ENCODE data around the gene SPRED1.
A peak's percentile ranks its signal among the peaks of the same experiment; 100 is the strongest.

SPRED1 gene

DNA sequence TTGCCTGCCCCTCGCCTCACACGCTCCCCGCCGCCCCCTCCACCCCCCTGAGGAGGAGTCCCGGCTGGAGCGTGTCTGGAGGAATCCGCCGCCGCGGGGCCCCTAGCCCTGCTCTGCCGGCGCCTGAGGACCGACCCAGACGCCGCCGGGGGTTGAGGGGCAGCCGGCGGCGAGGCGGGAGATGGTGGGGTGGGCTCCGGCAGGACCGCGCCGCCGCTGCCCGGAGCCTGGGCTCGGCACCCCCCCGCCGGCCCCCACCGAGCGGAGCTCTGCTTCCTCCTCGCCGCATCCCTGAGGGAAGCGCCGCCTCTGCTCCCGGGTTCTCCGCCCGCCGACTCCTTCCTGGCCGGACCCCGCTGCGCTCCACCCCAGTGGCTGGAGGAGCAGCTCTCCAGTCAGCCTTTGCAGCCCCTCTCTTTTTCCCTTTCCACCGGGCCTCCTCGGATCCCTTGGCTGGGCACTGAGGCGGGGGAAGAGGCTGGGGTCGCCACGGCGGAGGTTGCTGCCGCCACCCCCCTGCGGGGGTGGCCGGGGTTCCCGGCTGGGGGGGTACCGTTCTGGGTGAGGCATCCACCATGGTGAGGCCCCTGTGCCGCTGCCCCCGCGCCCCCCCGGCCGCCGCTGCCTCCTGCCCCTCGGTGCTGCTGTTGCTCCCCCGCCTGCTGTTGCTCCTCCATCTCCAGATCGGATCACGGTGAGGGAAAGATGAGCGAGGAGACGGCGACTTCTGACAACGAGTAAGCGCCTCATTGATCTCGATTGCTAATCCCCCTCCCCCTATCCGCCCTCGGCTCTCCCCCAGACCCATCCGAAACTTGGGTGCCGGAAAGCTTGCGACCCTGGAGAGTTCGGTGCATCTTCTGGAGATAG lies at the start of gene SPRED1:
TSS of gene SPRED1 (plus strand) at position 356 of the 870 bp plus-strand sequence. CDS start at position 706, 350 bp downstream.
- H3K27ac ChIP-seq (ENCODE audit: low read length): peak within 1 kb of the TSS; percentile 77
- H3K36me3 ChIP-seq (ENCODE audit: control insufficient read depth in 2 of 2, insufficient read depth in 2 of 2, low read length in 2 of 2): no peaks in the 10 kb centered on the region
- H3K9ac ChIP-seq (ENCODE audit: low read length in 2 of 2): peak within 1 kb of the TSS; percentile 58 to 60
- peak within 1 kb of the TSS; percentile 84 for H3K4me3 ChIP-seq (ENCODE audit: low read length in 2 of 2)
- H3K4me1 ChIP-seq (ENCODE audit: control insufficient read depth, insufficient read depth, low read length): no peaks in the 10 kb centered on the region
- no peaks in the 10 kb centered on the region for H3K27me3 ChIP-seq (ENCODE audit: control insufficient read depth in 1 of 2, insufficient read depth in 2 of 2, low read length in 2 of 2)
- no peaks in the 10 kb centered on the region for H3K9me3 ChIP-seq (ENCODE audit: control insufficient read depth in 2 of 2, low read length in 2 of 2)

- Histone ChIP-seq H3K36me3 (ENCODE audit: control insufficient read depth in 2 of 2, insufficient read depth in 2 of 2, low read length in 2 of 2) (no peaks in the 10 kb centered on the region), H3K27ac (ENCODE audit: low read length) (no peak overlapping the region), H3K9ac (ENCODE audit: low read length in 2 of 2) (no peak overlapping the region), H3K4me1 (ENCODE audit: control insufficient read depth, insufficient read depth, low read length) (no peaks in the 10 kb centered on the region), H3K4me3 (ENCODE audit: low read length in 2 of 2) (no peak overlapping the region), H3K27me3 (ENCODE audit: control insufficient read depth in 1 of 2, insufficient read depth in 2 of 2, low read length in 2 of 2) (no peaks in the 10 kb centered on the region), H3K9me3 (ENCODE audit: control insufficient read depth in 2 of 2, low read length in 2 of 2) (no peaks in the 10 kb centered on the region)
Observed at GRCh38 chr15:38205526-38206272, 46.9 kb upstream of the SPRED1 start.

GRCh38 chr15:38207621-38208020 lies 45.0 kb upstream of the SPRED1 start:
- Histone ChIP-seq H3K9ac (ENCODE audit: low read length in 2 of 2) (no peak overlapping the region), H3K4me3 (ENCODE audit: low read length in 2 of 2) (no peak overlapping the region), H3K9me3 (ENCODE audit: control insufficient read depth in 2 of 2, low read length in 2 of 2) (no peaks in the 10 kb centered on the region), H3K27me3 (ENCODE audit: control insufficient read depth in 1 of 2, insufficient read depth in 2 of 2, low read length in 2 of 2) (no peaks in the 10 kb centered on the region), H3K27ac (ENCODE audit: low read length) (no peak overlapping the region), H3K36me3 (ENCODE audit: control insufficient read depth in 2 of 2, insufficient read depth in 2 of 2, low read length in 2 of 2) (no peaks in the 10 kb centered on the region), H3K4me1 (ENCODE audit: control insufficient read depth, insufficient read depth, low read length) (no peaks in the 10 kb centered on the region)

DNA sequence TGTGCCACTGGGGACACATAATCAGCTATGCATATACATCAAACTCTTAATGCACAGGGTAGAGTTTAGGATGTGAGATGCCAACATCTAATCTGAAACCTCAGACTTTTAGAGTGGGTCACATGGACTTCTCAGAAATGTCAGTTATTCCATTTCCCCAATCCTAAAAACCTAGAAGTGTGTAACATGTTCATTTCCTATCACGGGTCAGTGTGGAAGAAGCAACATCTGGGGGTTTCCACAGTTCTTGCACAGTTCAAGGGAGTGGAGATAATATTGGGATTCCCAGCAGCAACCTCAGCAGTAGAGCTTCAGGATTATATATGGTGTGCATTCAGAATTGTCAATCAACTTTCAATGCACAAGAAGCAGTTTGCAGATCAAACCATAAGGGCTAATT lies 44.4 kb upstream of the SPRED1 start:
- Histone ChIP-seq H3K27ac (ENCODE audit: low read length) (no peak overlapping the region), H3K9ac (ENCODE audit: low read length in 2 of 2) (no peak overlapping the region), H3K27me3 (ENCODE audit: control insufficient read depth in 1 of 2, insufficient read depth in 2 of 2, low read length in 2 of 2) (no peaks in the 10 kb centered on the region), H3K9me3 (ENCODE audit: control insufficient read depth in 2 of 2, low read length in 2 of 2) (no peaks in the 10 kb centered on the region), H3K4me1 (ENCODE audit: control insufficient read depth, insufficient read depth, low read length) (no peaks in the 10 kb centered on the region), H3K36me3 (ENCODE audit: control insufficient read depth in 2 of 2, insufficient read depth in 2 of 2, low read length in 2 of 2) (no peaks in the 10 kb centered on the region), H3K4me3 (ENCODE audit: low read length in 2 of 2) (no peak overlapping the region)

GRCh38 chr15:38208779-38209178 lies 43.9 kb upstream of the SPRED1 start:
- Histone ChIP-seq H3K27me3 (ENCODE audit: control insufficient read depth in 1 of 2, insufficient read depth in 2 of 2, low read length in 2 of 2) (no peaks in the 10 kb centered on the region), H3K9ac (ENCODE audit: low read length in 2 of 2) (no peak overlapping the region), H3K4me3 (ENCODE audit: low read length in 2 of 2) (no peak overlapping the region), H3K4me1 (ENCODE audit: control insufficient read depth, insufficient read depth, low read length) (no peaks in the 10 kb centered on the region), H3K27ac (ENCODE audit: low read length) (no peak overlapping the region), H3K36me3 (ENCODE audit: control insufficient read depth in 2 of 2, insufficient read depth in 2 of 2, low read length in 2 of 2) (no peaks in the 10 kb centered on the region), H3K9me3 (ENCODE audit: control insufficient read depth in 2 of 2, low read length in 2 of 2) (no peaks in the 10 kb centered on the region)

DNA sequence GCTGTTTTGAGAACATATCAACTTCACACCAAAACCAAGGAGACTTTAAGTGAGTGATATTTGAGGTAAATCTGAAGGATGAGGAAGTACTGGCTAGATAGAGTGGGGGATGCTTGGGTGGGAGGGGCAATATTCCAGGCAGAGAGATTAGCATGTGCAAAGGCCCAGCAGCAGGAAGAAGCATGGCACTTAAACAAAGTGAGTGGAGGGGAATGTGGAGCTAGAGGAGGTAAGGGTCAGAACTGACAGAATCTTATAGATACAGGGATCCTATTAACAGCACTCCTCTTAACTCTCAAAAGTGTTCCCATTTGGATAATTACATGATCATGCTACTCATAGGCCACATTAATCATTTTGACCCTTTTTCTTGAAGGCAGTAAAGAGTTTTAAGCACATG lies 41.4 kb upstream of the SPRED1 start:
- Histone ChIP-seq H3K27ac (ENCODE audit: low read length) (no peak overlapping the region), H3K36me3 (ENCODE audit: control insufficient read depth in 2 of 2, insufficient read depth in 2 of 2, low read length in 2 of 2) (no peaks in the 10 kb centered on the region), H3K9me3 (ENCODE audit: control insufficient read depth in 2 of 2, low read length in 2 of 2) (no peaks in the 10 kb centered on the region), H3K4me3 (ENCODE audit: low read length in 2 of 2) (no peak overlapping the region), H3K27me3 (ENCODE audit: control insufficient read depth in 1 of 2, insufficient read depth in 2 of 2, low read length in 2 of 2) (no peaks in the 10 kb centered on the region), H3K9ac (ENCODE audit: low read length in 2 of 2) (no peak overlapping the region), H3K4me1 (ENCODE audit: control insufficient read depth, insufficient read depth, low read length) (no peaks in the 10 kb centered on the region)

DNA sequence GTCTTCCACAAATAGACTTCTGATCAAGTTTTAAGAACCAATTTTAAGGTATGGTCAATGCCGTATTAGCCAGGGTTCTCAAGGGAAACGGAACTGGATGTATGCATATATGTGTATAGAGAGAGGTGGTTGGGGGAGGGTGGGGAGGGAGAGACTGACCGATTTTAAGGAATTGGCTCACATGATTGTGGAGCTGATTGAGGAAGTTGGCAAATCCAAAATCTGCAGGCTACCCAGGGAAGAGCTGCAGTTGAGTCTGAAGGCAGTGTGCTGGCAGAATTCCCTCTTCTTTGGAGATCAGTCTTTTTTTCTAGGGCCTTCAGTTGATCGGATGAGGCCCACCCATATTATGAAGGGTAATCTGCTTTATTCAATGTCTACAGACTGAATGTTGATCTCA lies 40.8 kb upstream of the SPRED1 start:
- H3K27ac ChIP-seq (ENCODE audit: low read length): no peak overlapping the region
- H3K9ac ChIP-seq (ENCODE audit: low read length in 2 of 2): no peak overlapping the region

DNA sequence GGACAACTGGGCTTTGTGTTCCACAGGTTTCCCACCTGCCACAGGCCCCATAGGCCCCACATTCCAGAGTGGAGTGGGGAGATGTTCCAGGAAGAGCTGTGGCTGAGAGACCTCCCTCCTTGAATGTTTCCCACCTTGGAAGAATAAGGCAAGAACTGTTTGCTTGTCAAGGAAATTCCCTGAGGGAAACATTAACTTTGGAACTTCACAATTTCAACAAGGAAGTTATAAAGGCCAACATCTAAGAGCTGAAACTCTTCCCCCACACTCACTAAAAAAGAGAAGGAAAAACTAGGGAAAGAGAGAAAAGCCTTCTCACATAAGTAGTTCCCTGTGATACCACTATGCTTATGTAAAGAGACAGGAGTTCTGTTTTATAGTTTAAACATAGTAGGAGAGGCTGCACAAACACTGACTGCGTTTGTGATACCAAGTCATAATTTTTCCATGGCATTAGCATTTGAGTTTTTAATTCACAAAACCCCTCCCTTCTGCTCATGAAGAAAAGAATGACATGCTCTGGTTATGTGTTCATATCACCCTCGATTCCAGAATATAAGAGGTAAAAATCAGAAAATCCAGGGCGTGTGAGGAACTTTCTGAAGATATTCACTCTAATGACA lies 39.8 kb upstream of the SPRED1 start:
- no peaks in the 10 kb centered on the region for H3K36me3 ChIP-seq (ENCODE audit: control insufficient read depth in 2 of 2, insufficient read depth in 2 of 2, low read length in 2 of 2)
- no peaks in the 10 kb centered on the region for H3K27me3 ChIP-seq (ENCODE audit: control insufficient read depth in 1 of 2, insufficient read depth in 2 of 2, low read length in 2 of 2)
- no peak overlapping the region for H3K4me3 ChIP-seq (ENCODE audit: low read length in 2 of 2)
- peaks cover 2% of the 10 kb centered on the region for H3K4me1 ChIP-seq (ENCODE audit: control insufficient read depth, insufficient read depth, low read length)
- no peak overlapping the region for H3K9ac ChIP-seq (ENCODE audit: low read length in 2 of 2)
- H3K27ac ChIP-seq (ENCODE audit: low read length): no peak overlapping the region
- no peaks in the 10 kb centered on the region for H3K9me3 ChIP-seq (ENCODE audit: control insufficient read depth in 2 of 2, low read length in 2 of 2)

More for the DNA sequence above, 40.8 kb upstream of the SPRED1 start:
- no peak overlapping the region for H3K4me3 ChIP-seq (ENCODE audit: low read length in 2 of 2)
- no peaks in the 10 kb centered on the region for H3K4me1 ChIP-seq (ENCODE audit: control insufficient read depth, insufficient read depth, low read length)
- no peaks in the 10 kb centered on the region for H3K9me3 ChIP-seq (ENCODE audit: control insufficient read depth in 2 of 2, low read length in 2 of 2)
- no peaks in the 10 kb centered on the region for H3K36me3 ChIP-seq (ENCODE audit: control insufficient read depth in 2 of 2, insufficient read depth in 2 of 2, low read length in 2 of 2)
- H3K27me3 ChIP-seq (ENCODE audit: control insufficient read depth in 1 of 2, insufficient read depth in 2 of 2, low read length in 2 of 2): no peaks in the 10 kb centered on the region

- H3K27me3 ChIP-seq (ENCODE audit: control insufficient read depth in 1 of 2, insufficient read depth in 2 of 2, low read length in 2 of 2): no peaks in the 10 kb centered on the region
- no peak overlapping the region for H3K9ac ChIP-seq (ENCODE audit: low read length in 2 of 2)
- H3K27ac ChIP-seq (ENCODE audit: low read length): no peak overlapping the region
- no peak overlapping the region for H3K4me3 ChIP-seq (ENCODE audit: low read length in 2 of 2)
- no peaks in the 10 kb centered on the region for H3K36me3 ChIP-seq (ENCODE audit: control insufficient read depth in 2 of 2, insufficient read depth in 2 of 2, low read length in 2 of 2)
- peaks cover 3% of the 10 kb centered on the region for H3K4me1 ChIP-seq (ENCODE audit: control insufficient read depth, insufficient read depth, low read length)
- no peaks in the 10 kb centered on the region for H3K9me3 ChIP-seq (ENCODE audit: control insufficient read depth in 2 of 2, low read length in 2 of 2)
Observed at GRCh38 chr15:38213356-38213755, 39.3 kb upstream of the SPRED1 start.

DNA sequence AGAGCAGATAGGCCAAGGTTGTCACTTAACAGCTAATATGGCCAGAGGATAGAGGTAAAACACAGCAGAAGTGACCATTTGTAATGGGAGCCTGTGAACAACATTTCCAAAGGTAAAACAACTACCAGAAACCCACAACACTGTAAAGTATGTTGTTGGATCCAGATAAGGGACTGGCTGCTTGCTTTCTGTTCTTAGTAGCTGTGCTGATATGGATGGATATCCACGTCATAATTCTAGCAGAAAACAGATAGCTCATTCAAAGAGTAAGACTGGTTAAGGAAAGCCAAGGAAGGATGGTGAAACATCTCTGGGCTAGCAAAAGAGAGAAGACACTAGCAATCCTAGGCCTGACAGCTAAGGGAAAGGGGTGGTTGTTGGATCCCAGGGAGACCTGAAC lies 36.9 kb upstream of the SPRED1 start:
- H3K9ac ChIP-seq (ENCODE audit: low read length in 2 of 2): no peak overlapping the region
- no peak overlapping the region for H3K27ac ChIP-seq (ENCODE audit: low read length)
- H3K4me1 ChIP-seq (ENCODE audit: control insufficient read depth, insufficient read depth, low read length): peaks cover 3% of the 10 kb centered on the region
- H3K27me3 ChIP-seq (ENCODE audit: control insufficient read depth in 1 of 2, insufficient read depth in 2 of 2, low read length in 2 of 2): no peaks in the 10 kb centered on the region
- H3K9me3 ChIP-seq (ENCODE audit: control insufficient read depth in 2 of 2, low read length in 2 of 2): no peaks in the 10 kb centered on the region
- H3K4me3 ChIP-seq (ENCODE audit: low read length in 2 of 2): no peak overlapping the region
- H3K36me3 ChIP-seq (ENCODE audit: control insufficient read depth in 2 of 2, insufficient read depth in 2 of 2, low read length in 2 of 2): no peaks in the 10 kb centered on the region

All from stomach smooth muscle (tissue), 2 donors.